Fibroblast of lung (primary cell): Measurements from ENCODE around the gene HPS1.

Experiments used
- CTCF ChIP-seq, 2 donors: IDR thresholded peaks in 1 of 2; conservative IDR thresholded peaks in 1 of 2; 1 replicate in 1 of 2; 2 replicates in 1 of 2; pipeline ENCODE4 v1.5.1; 2011 to 2012; ENCODE audit warnings: low read length in 2 of 2, control low read depth in 1 of 2, inconsistent platforms in 1 of 2, low read depth in 1 of 2, mild to moderate bottlenecking in 1 of 2
- EZH2 ChIP-seq: IDR thresholded peaks from 2 replicates; pipeline ENCODE4 v1.5.1; 2012; ENCODE audit warnings: low read length, control low read depth, mild to moderate bottlenecking; ENCODE audit errors: missing control alignments

- TF ChIP-seq CTCF (conservative IDR thresholded peaks at IDR 0.05 in 1 of 2, IDR thresholded peaks at IDR 0.05 in 1 of 2; ENCODE audit: low read depth in 1 of 2, low read length in 2 of 2) (no peak), EZH2 (no peak)
These were observed 7.0 kb upstream of the HPS1 start for GRCh38 chr10:98453729-98454128.
